Measurements from ENCODE around the gene RTN3.

The RTN3 gene

GRCh38 chr11:63747011-63747410 is 65.7 kb downstream of the RTN3 start:
- DNase-seq: no peak

- no peak for DNase-seq
Observed at GRCh38 chr11:63749624-63750023, 68.3 kb downstream of the RTN3 start.

- no peak for DNase-seq
Observed at GRCh38 chr11:63756919-63757761, 75.8 kb downstream of the RTN3 start.

- no peak for DNase-seq
Observed at GRCh38 chr11:63760487-63761079, 79.3 kb downstream of the RTN3 start.

GRCh38 chr11:63761188-63761587 is 79.9 kb downstream of the RTN3 start:
- no peak for DNase-seq

- no peak for DNase-seq
Observed at GRCh38 chr11:63761931-63762653, 80.8 kb downstream of the RTN3 start.

- no peak for DNase-seq
Observed at GRCh38 chr11:63762654-63763495, 81.6 kb downstream of the RTN3 start.

GRCh38 chr11:63763496-63764339 is 82.4 kb downstream of the RTN3 start:
- no peak for DNase-seq

GRCh38 chr11:63764340-63764678 is 83.0 kb downstream of the RTN3 start:
- no peak for DNase-seq

GRCh38 chr11:63764679-63765647 is 83.7 kb downstream of the RTN3 start:
- no peak for DNase-seq

GRCh38 chr11:63765688-63766241 is 84.5 kb downstream of the RTN3 start:
- DNase-seq: no peak

- DNase-seq: no peak
Observed at GRCh38 chr11:63766531-63767235, 85.4 kb downstream of the RTN3 start.

- no peak for DNase-seq
Observed at GRCh38 chr11:63767267-63767564, 85.9 kb downstream of the RTN3 start.

- DNase-seq: peak; percentile 38
Observed at GRCh38 chr11:63767565-63768236, 86.4 kb downstream of the RTN3 start.

GRCh38 chr11:63768237-63769041 is 87.1 kb downstream of the RTN3 start, which contains the start of gene ZFTA:
TSS of gene ZFTA (minus strand) at chr11:63768775. CDS start at chr11:63768622, 153 bp downstream.
- DNase-seq: peak; percentile 55

GRCh38 chr11:63769042-63769713 is 87.9 kb downstream of the RTN3 start:
- DNase-seq: no peak

- peak; percentile 19 for DNase-seq
Observed at GRCh38 chr11:63769714-63770455, 88.6 kb downstream of the RTN3 start.
